HCT116 (cell line): ENCODE data around the gene CXCL8. TPM values are rescaled to one million over a fixed set of nuclear protein-coding genes. Genes with fewer than 3 reads are reported as not detected.

ENCODE experiments used
- ATAC-seq: fragments of 200-7000 bp; cut with Tn5 transposase; 2 replicates; pipeline ENCODE4 v1.9.1; 2020; ENCODE audit warnings: mild to moderate bottlenecking, moderate library complexity
- BruUV-seq: library from RNA; stranded (reverse); fragments of 400-500 nt; replicated peaks from 2 replicates; lab custom pipeline; 2021; lab: Mats Ljungman, UMichigan
- CTCF ChIA-PET: fragments of 300-600 bp; sonication (Branson Sonifier 250); formaldehyde crosslinking; loops from one replicate; lab custom pipeline; 2021; ENCODE audit warnings: antibody characterized with exemption; lab: Charles Lee
- POLR2A ChIA-PET: fragments of 300-600, 350-600 bp; sonication (Branson Sonifier 250); formaldehyde crosslinking; loops from one replicate; lab custom pipeline; 2021; ENCODE audit warnings: antibody characterized with exemption; lab: Charles Lee
- RAD21 ChIA-PET, 2 experiments: fragments of 300-600 bp; sonication (Branson Sonifier 250); formaldehyde crosslinking; loops; one replicate each; lab custom pipeline; 2023; ENCODE audit warnings: low total read pairs in 2 of 2; ENCODE audit not compliant: uncharacterized antibody in 2 of 2, unreplicated experiment in 2 of 2, low non-redundant PET in 1 of 2; lab: Charles Lee
- DNase-seq: peaks from one replicate; pipeline ENCODE4 v3.0.0-alpha.2; 2010; ENCODE audit warnings: low read depth, low spot score
- H2AFZ ChIP-seq: fragments of 200-600 bp; shearing (Covaris generic), sonication (generic); 2 replicates; pipeline ENCODE4 v1.6.1; 2017; ENCODE audit warnings: low read depth, mixed run types, mixed read lengths, antibody characterized with exemption, low read length; ENCODE audit not compliant: poor library complexity, severe bottlenecking
- H3K27ac ChIP-seq: 2 replicates; pipeline ENCODE4 v1.5.1; 2012; ENCODE audit warnings: low read depth, low read length
- H3K27me3 ChIP-seq: fragments of 200-600 bp; sonication (generic); 2 replicates; pipeline ENCODE4 v1.6.1; 2016; ENCODE audit warnings: mixed run types, low read length, mixed read lengths; ENCODE audit not compliant: insufficient read depth
- H3K36me3 ChIP-seq, 2 experiments: fragments of 200-500 bp in 1 of 2; fragments of 200-600 bp in 1 of 2; sonication (Bioruptor generic) in 1 of 2; sonication (generic) in 1 of 2; 2 replicates each; pipeline versions ENCODE4 v1.5.1 to v1.6.1; 2014 to 2016; ENCODE audit warnings: low read length in 2 of 2, inconsistent platforms in 1 of 2, mixed read lengths in 1 of 2, mixed run types in 1 of 2; ENCODE audit not compliant: insufficient read depth in 2 of 2, control insufficient read depth in 1 of 2
- H3K4me1 ChIP-seq, 2 experiments: fragments of 200-600 bp in 1 of 2; sonication (generic) in 1 of 2; 2 replicates each; pipeline versions ENCODE4 v1.5.1 to v1.6.1; 2012 to 2017; ENCODE audit warnings: low read length in 2 of 2, inconsistent platforms in 1 of 2, mild to moderate bottlenecking in 1 of 2, mixed read lengths in 1 of 2, mixed run types in 1 of 2, moderate library complexity in 1 of 2; ENCODE audit not compliant: insufficient read depth in 2 of 2, control insufficient read depth in 1 of 2
- H3K4me2 ChIP-seq: fragments of 200-600 bp; sonication (generic); 2 replicates; pipeline ENCODE4 v1.6.1; 2017; ENCODE audit warnings: mixed run types, low read length, mixed read lengths
- H3K4me3 ChIP-seq, 2 experiments: fragments of 200-600 bp in 1 of 2; sonication (generic) in 1 of 2; replicated peaks in 1 of 2; 2 replicates each; pipeline ENCODE4 v1.5.1; 2011 to 2016; ENCODE audit warnings: low read length in 2 of 2, control low read depth in 1 of 2, low read depth in 1 of 2, mild to moderate bottlenecking in 1 of 2, mixed read lengths in 1 of 2, mixed run types in 1 of 2
- H3K79me2 ChIP-seq: fragments of 200-600 bp; sonication (generic); 2 replicates; pipeline ENCODE4 v1.6.1; 2017; ENCODE audit warnings: mild to moderate bottlenecking, mixed run types, low read length, moderate library complexity, mixed read lengths; ENCODE audit not compliant: insufficient read depth
- H3K9ac ChIP-seq: fragments of 200-600 bp; sonication (generic); 2 replicates; pipeline ENCODE4 v1.6.1; 2016; ENCODE audit warnings: low read length, mixed read lengths
- H3K9me2 ChIP-seq: fragments of 200-600 bp; sonication (generic), shearing (Covaris generic); 2 replicates; pipeline ENCODE4 v1.6.1; 2017; ENCODE audit warnings: mixed run types, mild to moderate bottlenecking, moderate library complexity; ENCODE audit not compliant: insufficient read depth
- H3K9me3 ChIP-seq, 2 experiments: fragments of 200-500 bp in 1 of 2; fragments of 200-600 bp in 1 of 2; sonication (Bioruptor generic) in 1 of 2; sonication (generic) in 1 of 2; 2 replicates each; pipeline ENCODE4 v1.6.1; 2014 to 2017; ENCODE audit warnings: low read length in 2 of 2, mixed read lengths in 2 of 2, inconsistent platforms in 1 of 2, low read depth in 1 of 2, mild to moderate bottlenecking in 1 of 2, mixed run types in 1 of 2, moderate library complexity in 1 of 2; ENCODE audit not compliant: control insufficient read depth in 1 of 2, insufficient read depth in 1 of 2
- H4K20me1 ChIP-seq: fragments of 200-600 bp; sonication (generic), shearing (Covaris generic); 2 replicates; pipeline ENCODE4 v1.6.1; 2017; ENCODE audit warnings: mixed run types, mild to moderate bottlenecking, moderate library complexity; ENCODE audit not compliant: insufficient read depth
- CBX3 ChIP-seq: IDR thresholded peaks from 2 replicates; pipeline ENCODE4 v1.6.1; 2012; ENCODE audit warnings: low read depth
- CEBPB ChIP-seq: IDR thresholded peaks from 2 replicates; pipeline ENCODE4 v1.6.1; 2012; ENCODE audit warnings: low read depth
- EGR1 ChIP-seq: IDR thresholded peaks from 2 replicates; pipeline ENCODE4 v1.6.1; 2012; ENCODE audit warnings: low read depth
- ELF1 ChIP-seq: IDR thresholded peaks from 2 replicates; pipeline ENCODE4 v1.6.1; 2012; ENCODE audit warnings: low read depth, borderline replicate concordance
- EZH2 ChIP-seq: fragments of 200-600 bp; sonication (generic); IDR thresholded peaks from 2 replicates; pipeline ENCODE4 v1.6.1; 2017; ENCODE audit warnings: antibody characterized with exemption, mixed run types
- EZH2phosphoT487 ChIP-seq: fragments of 200-600 bp; IDR thresholded peaks from 2 replicates; pipeline ENCODE4 v1.6.1; 2018; ENCODE audit warnings: antibody characterized with exemption, borderline replicate concordance
- FOSL1 ChIP-seq: IDR thresholded peaks from 2 replicates; pipeline ENCODE4 v1.6.1; 2012; ENCODE audit warnings: low read depth
- JUND ChIP-seq: IDR thresholded peaks from 2 replicates; pipeline ENCODE4 v1.6.1; 2012
- POLR2A ChIP-seq: IDR thresholded peaks from 2 replicates; pipeline ENCODE4 v1.7.0; 2011; ENCODE audit warnings: borderline replicate concordance; ENCODE audit not compliant: insufficient read depth, insufficient read length; ENCODE audit errors: extremely low read depth
- SRF ChIP-seq: IDR thresholded peaks from 2 replicates; pipeline ENCODE4 v1.6.1; 2012; ENCODE audit warnings: low read depth
- ZFX ChIP-seq: fragments of 450-650 bp; IDR thresholded peaks from 2 replicates; pipeline ENCODE4 v1.6.1; 2017
- ZNF274 ChIP-seq: fragments of 200-500 bp; sonication (Bioruptor generic); IDR thresholded peaks from 2 replicates; pipeline ENCODE4 v1.6.1; 2014; ENCODE audit warnings: mild to moderate bottlenecking, low read depth, low read length, inconsistent platforms
- intact Hi-C: fragments of 100-400 bp; cut with micrococcal nuclease; formaldehyde crosslinking; loops from 2 replicates; pipeline ENCODE4 v1.10.0; 2022
- total RNA-seq: library from RNA; stranded (reverse); gene quantifications from one replicate; pipeline ENCODE4 v1.2.1, GENCODE V29; 2021; ENCODE audit not compliant: unreplicated experiment
- TF ChIP-seq, protein P1 (sequence below), 3 experiments: fragments of 200-600 bp in 1 of 3; sonication (generic) in 1 of 3; IDR thresholded peaks in 2 of 3; conservative IDR thresholded peaks in 1 of 3; 2 replicates each; pipeline ENCODE4 v1.5.1; 2012 to 2017; ENCODE audit warnings: low read depth in 2 of 3, low read length in 2 of 3, antibody characterized with exemption in 1 of 3, borderline replicate concordance in 1 of 3, control low read depth in 1 of 3, mild to moderate bottlenecking in 1 of 3, mixed read lengths in 1 of 3, mixed run types in 1 of 3, moderate library complexity in 1 of 3; ENCODE audit not compliant: insufficient read depth in 1 of 3
- TF ChIP-seq, protein P2 (sequence below): IDR thresholded peaks from 2 replicates; pipeline ENCODE4 v1.6.1; 2011; ENCODE audit warnings: mild to moderate bottlenecking, low read length, moderate library complexity; ENCODE audit not compliant: insufficient replicate concordance; ENCODE audit errors: extremely low read depth
- TF ChIP-seq, protein P3 (sequence below): IDR thresholded peaks from 2 replicates; pipeline ENCODE4 v1.6.1; 2012
- TF ChIP-seq, protein P4 (sequence below): IDR thresholded peaks from 2 replicates; pipeline ENCODE4 v1.6.1; 2012

CXCL8 gene
- total RNA-seq, 1 experiment from 2014 or later, result 1.8 TPM

DNA sequence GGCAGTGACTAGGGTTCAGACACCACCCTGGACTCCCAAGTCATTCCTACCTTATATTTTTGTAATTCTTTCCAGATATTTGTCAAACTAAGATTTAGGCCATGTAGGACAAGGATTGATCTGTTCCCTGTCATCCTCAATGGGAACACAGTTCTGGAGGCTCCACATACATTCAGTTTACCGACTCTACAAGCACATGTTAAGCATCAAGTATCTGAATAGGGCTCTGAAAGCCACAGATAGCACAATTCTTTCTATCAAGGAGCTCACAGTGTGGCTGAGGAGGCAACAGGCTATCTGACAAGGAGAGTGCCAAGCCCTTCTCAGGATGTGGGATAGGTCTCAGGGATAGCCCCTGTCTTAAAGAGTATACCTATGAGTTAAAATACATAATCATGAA, 37.0 kb upstream of the CXCL8 start:
- Histone ChIP-seq H3K9me2 (no peaks in the 10 kb centered on the region), H2AFZ (no peak overlapping the region), H3K4me1 (peaks cover 14 to 38% of the 10 kb centered on the region in 2 experiments), H3K27me3 (no peaks in the 10 kb centered on the region), H3K4me2 (no peak overlapping the region), H3K4me3 (no peak overlapping the region), H3K9me3 (no peaks in the 10 kb centered on the region), H3K9ac (no peak overlapping the region), H3K27ac (no peak overlapping the region), H4K20me1 (no peaks in the 10 kb centered on the region), H3K79me2 (no peaks in the 10 kb centered on the region), H3K36me3 (no peaks in the 10 kb centered on the region)
- no peak for TF ChIP-seq EGR1
- TF ChIP-seq EZH2, result no peak
- no peak for TF ChIP-seq JUND
- no peak for TF ChIP-seq POLR2A
- no peak for TF ChIP-seq SRF
- TF ChIP-seq ZFX, result no peak
- no peak for TF ChIP-seq EZH2phosphoT487
- TF ChIP-seq, protein P1, sequence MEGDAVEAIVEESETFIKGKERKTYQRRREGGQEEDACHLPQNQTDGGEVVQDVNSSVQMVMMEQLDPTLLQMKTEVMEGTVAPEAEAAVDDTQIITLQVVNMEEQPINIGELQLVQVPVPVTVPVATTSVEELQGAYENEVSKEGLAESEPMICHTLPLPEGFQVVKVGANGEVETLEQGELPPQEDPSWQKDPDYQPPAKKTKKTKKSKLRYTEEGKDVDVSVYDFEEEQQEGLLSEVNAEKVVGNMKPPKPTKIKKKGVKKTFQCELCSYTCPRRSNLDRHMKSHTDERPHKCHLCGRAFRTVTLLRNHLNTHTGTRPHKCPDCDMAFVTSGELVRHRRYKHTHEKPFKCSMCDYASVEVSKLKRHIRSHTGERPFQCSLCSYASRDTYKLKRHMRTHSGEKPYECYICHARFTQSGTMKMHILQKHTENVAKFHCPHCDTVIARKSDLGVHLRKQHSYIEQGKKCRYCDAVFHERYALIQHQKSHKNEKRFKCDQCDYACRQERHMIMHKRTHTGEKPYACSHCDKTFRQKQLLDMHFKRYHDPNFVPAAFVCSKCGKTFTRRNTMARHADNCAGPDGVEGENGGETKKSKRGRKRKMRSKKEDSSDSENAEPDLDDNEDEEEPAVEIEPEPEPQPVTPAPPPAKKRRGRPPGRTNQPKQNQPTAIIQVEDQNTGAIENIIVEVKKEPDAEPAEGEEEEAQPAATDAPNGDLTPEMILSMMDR (IDR thresholded peaks at IDR 0.05 in 2 of 3, conservative IDR thresholded peaks at IDR 0.05 in 1 of 3; ENCODE audit: borderline replicate concordance in 1 of 3, insufficient read depth in 1 of 3, low read depth in 2 of 3, low read length in 2 of 3), result no peak
- TF ChIP-seq, protein P2, sequence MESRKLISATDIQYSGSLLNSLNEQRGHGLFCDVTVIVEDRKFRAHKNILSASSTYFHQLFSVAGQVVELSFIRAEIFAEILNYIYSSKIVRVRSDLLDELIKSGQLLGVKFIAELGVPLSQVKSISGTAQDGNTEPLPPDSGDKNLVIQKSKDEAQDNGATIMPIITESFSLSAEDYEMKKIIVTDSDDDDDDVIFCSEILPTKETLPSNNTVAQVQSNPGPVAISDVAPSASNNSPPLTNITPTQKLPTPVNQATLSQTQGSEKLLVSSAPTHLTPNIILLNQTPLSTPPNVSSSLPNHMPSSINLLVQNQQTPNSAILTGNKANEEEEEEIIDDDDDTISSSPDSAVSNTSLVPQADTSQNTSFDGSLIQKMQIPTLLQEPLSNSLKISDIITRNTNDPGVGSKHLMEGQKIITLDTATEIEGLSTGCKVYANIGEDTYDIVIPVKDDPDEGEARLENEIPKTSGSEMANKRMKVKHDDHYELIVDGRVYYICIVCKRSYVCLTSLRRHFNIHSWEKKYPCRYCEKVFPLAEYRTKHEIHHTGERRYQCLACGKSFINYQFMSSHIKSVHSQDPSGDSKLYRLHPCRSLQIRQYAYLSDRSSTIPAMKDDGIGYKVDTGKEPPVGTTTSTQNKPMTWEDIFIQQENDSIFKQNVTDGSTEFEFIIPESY, result no peak
- TF ChIP-seq, protein P3, sequence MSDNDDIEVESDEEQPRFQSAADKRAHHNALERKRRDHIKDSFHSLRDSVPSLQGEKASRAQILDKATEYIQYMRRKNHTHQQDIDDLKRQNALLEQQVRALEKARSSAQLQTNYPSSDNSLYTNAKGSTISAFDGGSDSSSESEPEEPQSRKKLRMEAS, result no peak
- no peak for TF ChIP-seq ZNF274
- TF ChIP-seq FOSL1, result no peak
- no peak for TF ChIP-seq ELF1
- TF ChIP-seq CBX3, result no peak
- TF ChIP-seq CEBPB, result no peak
- TF ChIP-seq, protein P4, sequence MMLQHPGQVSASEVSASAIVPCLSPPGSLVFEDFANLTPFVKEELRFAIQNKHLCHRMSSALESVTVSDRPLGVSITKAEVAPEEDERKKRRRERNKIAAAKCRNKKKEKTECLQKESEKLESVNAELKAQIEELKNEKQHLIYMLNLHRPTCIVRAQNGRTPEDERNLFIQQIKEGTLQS, result no peak
- DNase-seq, result no peak
- ATAC-seq, result no peak
- ChIA-PET POLR2A (no interaction called here), RAD21 (no interaction called here), CTCF (interaction anchor here (2.3 kb wide), 1 partner anchor 431 kb away, joined by 6 read pairs; no protein-coding TSS in a partner anchor)
- no TSS peak for BruUV-seq
- intact Hi-C loops, result no loop called here
